GM18526 (cell line): ENCODE data around the gene NUMB.

Experiments used
- POLR2A ChIP-seq: IDR thresholded peaks from 3 replicates; pipeline ENCODE4 v1.6.1; 2011; ENCODE audit not compliant: insufficient read length; ENCODE audit errors: extremely low read depth

Gene NUMB

DNA sequence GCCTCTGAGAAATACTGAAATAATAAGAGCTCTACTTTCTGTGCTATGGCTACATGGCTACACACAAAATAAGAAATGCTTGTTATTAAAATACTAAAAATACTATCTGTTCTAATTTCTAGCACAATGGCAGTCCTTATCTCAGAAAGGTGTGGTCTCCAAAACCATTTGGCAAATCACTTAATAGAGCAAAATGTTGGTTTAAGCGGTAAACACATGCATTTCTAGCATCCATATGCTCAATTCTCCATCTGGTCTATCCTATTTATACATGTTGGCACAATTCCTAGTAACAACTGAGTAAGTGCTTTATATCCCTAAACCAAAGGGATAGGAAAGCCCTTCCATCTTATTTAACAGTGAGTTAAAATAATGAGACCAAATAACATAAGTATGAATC lies 114.0 kb downstream of the NUMB start:
- TF ChIP-seq POLR2A, result no peak

DNA sequence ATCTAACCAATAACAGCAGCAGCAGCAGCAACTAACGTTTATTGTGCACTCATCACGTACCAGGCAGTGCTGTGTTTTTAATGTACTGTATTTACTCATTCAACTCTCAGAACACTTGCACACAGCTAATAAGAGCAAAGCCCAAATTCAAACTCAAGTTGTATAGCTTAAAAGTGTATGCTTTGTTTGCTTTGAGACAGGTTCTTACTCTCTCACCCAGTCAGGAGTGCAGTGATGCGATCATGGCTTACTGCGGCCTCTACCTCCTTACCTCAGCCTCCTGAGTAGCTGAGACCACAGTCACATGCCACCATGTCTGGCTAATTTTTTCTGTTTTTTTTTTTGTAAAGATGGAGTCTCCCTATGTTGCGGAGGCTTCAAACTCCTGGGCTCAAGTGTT lies 115.7 kb downstream of the NUMB start:
- TF ChIP-seq POLR2A, result no peak

DNA sequence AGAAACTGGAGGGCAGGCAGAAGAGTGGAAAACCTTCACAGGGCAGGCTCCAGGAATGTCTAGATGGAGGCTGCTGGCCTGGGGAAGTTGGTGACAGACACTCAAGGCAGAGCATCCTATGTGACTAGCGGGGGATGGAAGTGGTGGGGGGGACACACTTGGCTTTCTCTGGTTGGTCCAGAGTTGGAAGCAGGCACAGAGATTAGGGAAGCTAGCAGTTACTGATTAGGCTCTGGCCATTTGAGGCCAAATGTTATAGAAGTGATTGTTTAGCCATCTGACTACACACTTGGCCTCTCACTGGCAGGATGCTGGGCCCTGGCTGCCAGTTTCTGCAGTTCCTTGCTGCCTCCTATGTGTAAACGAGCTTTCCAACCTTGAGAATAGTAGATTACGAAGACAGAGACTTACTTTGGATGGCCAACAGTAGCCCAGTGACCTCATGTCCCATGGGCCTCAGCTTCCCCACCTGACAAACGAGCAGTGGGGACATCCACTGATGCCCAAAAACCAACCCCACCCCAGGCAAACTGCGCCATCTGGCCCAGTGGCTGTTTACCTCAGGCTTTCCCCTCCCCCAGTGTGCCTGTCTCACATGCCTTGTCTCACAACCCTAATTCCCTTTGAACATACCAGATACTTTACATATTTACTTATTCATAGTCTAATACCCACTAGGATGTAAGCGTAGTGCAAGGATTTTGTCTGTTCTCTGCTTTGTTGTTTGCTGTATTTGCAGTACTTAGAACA lies 118.3 kb downstream of the NUMB start:
- no peak for TF ChIP-seq POLR2A

DNA sequence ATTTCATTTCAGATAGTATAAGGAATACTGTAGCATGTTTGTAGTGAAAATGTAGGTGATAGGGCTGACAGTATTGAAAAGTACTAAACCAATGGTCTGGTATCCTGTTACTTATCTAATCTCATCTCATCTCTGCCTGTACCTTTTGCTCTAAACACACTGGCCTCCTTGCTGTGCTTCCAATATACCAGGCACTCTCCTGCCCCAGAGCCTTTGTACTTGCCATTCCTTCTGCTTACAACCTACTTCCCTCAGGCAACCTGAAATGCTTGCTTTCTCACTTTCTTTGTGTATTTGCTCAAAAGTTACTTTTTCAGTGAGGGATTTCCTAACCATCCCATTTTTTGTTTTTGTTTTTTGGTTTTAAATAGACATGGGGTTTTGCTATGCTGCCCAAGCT lies 119.1 kb downstream of the NUMB start:
- TF ChIP-seq POLR2A, result no peak

DNA sequence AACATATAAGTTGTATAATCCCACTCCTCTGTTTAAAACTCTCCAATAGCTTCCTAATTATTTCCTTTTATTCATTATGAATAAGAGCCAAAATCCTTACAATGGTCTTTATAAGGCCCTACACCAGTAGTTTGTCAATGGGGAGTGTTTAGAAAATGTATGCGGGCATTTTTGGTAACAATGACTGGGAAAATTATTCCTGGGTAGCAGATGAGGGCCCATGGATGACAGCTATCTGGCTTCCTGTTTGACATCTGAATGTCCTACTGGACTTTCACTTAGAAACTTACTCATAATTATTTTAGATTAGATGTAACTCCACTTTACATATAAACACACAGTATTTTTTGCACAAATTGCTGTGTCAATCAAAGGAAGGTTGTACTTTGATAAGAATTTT lies 119.8 kb downstream of the NUMB start:
- no peak for TF ChIP-seq POLR2A

DNA sequence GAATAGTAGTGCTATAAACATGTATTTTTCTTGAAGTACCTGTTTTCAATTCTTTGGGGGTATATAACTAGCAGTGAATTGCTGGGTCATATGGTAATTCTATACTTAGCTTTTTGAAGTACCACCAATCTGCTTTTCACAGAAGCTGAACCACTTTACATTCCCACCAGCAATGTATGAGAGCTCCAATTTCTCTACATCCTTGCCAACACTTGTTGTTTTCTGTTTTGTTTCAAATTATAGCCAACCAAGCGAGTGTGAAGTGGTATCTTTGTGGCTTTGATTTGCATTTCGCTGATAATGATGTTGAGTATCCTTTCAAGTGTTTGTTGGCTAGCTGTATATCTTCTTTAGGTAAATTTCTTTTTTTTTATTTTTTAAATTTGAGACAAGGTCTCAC lies 125.3 kb downstream of the NUMB start:
- TF ChIP-seq POLR2A, result no peak

DNA sequence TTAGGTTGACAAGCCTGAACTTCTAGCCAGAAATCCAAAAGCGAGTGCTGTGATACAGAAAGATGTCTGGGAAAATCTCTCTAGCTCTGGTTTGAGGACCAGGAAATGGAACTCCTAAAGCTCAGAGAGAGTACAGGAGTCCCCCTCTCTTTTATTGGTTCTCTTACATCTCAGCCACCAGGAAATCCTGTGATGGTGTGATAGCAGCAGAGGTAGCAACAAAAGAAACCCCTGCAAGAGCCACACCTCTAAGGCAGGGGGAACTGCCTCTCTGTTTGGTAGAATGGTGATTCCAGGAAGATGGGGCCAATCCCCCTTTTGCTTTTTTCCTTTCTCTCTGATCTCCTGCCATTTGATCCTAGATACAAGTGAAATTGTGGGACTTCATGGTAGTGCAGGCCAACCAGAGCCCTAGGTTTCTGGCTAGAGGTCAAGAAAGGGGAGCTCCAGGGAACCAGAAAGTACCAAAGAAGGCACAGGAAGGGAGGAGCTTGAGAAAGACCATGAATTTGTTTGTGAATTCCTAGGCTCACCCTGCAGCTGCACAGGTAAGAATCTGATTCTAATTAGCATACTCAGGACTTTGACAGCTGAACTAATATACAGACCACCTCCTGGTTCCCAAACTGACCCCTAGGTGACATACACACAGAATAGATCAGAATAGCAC lies 132.6 kb downstream of the NUMB start:
- TF ChIP-seq POLR2A, result no peak

DNA sequence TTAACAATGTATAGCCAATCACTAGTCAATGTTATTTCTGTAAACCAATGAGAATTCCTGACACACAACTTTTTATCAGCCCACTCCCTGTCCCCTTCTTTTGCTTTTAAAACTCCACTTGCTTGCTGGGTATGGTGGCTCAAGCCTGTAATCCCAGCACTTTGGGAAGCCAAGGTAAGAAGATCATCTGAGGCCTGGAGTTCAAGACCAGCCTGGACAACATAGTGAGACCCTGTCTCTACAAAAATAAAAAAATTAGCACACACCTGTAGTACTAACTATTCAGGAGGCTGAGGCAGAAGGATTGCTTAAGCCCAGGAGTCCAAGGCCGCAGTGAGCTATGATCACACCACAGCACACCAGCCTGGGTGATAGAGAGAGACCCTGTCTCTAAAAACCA lies 133.3 kb downstream of the NUMB start:
- TF ChIP-seq POLR2A, result no peak

DNA sequence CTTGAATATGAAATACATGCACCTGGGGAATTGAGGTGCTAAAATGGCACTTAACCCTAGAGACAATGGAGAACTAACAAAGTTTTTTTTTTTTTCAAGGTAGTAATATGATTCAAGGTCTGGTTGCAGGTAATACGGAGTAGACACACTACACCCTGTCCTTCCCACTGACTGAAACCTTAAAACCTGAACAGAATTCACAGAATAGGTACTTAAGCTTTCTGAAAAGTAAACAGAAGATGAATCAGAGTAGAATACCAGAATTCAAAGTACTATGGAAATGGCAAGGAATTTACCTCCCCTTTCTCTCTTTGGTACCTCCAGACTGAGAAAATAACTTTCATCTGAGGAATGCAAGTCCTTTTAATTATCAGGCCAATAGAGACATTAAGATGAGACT lies 133.8 kb downstream of the NUMB start:
- TF ChIP-seq POLR2A, result no peak

DNA sequence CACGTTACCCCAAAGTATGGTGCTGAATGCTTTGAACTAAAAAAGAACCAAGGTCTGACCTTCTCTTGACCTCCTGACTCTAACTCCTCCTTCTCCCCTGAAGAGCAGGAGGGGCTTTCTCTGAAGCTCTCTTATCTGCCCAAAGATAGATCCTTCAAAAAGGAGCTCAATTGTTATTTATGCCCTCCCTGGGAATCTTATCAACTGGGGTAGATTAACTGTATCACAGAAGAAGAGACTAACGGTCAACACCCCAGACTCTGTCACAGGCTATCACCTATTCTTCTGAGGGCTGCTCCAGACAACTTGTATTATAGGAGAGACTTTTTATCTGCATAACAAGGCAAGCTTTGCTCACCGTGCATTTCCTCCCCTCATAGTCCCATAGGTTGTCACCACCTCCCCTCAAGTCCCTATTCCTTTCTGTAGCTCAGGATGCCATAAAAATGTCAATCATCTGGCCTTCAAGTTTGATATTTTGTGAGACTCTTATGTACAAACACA lies 134.4 kb downstream of the NUMB start:
- no peak for TF ChIP-seq POLR2A

DNA sequence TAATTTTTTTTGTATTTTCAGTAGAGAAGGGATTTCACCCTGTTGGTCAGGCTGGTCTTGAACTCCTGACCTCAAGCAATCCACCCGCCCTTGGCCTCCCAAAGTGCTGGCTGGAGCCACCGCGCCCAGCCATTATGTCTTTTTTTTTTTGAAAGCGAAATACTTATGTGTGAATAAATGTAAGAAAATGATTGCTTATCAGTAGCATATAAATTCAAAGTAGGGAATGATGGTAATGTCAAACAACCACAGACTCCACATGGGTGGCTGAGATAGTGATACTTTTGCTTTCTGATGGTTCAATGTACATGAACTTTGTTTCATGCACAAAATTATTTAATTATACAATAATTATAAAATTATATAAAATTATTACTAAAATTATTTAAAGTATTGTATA lies 145.2 kb downstream of the NUMB start:
- TF ChIP-seq POLR2A, result no peak

DNA sequence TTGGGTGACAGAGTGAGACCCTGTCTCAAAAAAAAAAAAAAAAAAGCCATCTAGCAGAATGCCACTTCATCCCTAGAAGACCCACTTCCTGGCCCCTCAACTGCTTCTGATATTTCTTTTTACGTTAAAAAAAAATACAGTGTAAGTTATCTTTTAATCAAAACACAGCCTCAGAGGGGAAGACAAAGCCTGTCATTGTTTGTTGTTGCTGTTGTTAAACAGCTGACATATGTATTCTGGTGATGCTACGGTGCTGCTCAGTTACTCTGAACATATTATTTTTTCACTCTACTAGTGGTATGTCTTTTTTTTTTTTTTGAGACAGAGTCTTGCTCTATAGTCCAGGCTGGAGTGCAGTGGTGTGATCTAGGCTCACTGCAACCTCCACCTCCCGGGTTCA lies 145.7 kb downstream of the NUMB start:
- TF ChIP-seq POLR2A, result no peak

DNA sequence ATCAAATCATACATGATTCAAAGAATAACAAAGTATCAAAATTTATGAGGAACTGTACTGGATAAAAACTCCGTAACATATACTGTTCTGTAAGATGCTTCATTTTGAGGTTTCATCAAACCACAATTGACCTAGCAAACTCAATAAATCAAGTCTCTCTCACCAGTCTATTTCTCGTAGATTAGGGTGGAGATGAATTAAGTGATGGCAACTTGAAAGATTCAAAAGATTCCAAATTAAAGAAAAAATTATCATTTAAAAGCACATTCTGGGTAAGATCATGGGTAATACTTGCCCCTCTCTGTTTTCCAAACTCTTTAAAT lies 146.7 kb downstream of the NUMB start:
- TF ChIP-seq POLR2A, result no peak

DNA sequence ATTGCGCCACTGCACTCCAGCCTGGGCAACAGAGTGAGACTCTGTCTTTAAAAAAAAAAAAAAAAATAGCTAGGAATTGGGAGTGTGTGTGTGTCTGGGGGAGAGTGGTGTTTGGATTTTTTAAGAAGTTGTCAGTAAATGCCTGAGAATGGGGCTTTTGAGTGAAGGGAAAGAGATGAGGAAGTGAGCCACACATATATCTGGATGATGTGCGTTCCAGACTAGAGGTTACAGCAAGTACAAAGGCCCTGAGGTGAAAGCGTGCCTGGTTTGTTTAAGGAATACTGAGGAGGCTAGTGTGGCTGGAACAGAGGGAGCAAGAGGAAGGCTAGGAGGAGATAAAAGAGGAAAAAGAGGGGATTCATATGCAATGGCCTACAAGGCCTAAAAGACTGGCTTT lies 151.1 kb downstream of the NUMB start:
- no peak for TF ChIP-seq POLR2A

DNA sequence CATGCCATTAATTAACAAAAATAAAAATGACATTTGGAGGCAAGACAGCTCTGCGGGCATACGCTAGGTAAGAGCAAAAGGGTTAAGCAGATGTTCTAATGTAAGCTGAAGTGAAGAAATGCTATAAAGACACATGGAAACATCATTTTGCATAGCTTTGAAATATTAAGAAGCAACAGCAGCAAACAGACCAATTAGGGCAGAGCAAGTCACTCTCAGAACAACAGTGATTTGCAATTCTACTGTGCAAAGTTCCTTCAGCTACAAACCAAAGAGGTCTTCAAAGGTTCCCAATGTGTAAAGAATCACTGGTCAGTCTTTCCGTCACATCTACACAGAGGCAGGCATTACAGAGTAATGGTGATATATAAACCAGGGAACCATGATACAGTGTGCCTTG lies 152.8 kb downstream of the NUMB start:
- no peak for TF ChIP-seq POLR2A

DNA sequence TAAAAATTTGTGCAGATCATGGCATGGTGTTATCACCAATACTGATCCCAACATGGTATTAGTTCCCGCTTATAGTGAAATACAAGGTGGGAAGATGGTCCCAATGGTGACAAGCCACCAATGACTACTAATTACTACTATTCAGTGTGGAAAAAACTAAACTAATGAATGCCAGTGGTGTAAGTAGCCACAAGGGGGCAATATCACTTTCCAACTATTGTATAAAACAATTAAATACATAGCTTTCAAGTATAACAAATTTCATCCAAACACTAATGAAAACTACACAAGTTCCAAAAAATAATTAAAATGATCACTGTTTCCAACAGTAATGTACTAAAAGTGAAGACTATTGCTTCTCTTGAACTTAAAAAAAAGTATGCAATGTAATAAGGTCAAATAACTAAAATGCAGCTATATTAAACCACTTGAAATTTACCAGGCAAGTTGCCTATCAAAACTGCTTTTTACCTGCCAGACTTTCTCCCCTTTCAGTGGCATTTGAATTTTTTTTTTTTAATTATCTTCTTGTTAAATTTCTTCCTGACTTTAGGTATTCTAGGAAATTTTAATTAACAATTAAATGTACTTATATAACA lies 163.0 kb downstream of the NUMB start:
- no peak for TF ChIP-seq POLR2A
